ENCODE results near the gene AGPAT3.

DNA sequence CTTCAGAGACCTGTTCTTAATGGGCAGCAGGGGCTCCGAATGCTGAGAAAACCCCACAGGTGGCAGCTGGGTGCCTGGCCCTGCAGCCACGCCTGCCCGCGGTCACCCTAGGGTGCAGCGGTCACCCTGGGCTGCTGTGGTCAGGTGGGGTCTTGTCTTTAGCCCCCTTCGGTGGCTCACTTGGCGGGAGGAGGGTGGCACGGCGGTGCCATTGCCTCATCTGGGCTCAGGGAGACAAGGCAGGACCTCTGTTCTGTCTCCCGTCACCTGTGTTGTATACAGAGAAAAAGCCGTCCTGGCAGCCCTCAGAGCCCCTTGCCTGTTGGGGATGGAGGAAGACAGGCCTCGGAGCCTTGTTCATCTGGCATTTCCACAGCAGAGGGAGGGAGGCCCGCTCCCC is 77.6 kb downstream of the AGPAT3 start:
- TF ChIP-seq, protein P1, sequence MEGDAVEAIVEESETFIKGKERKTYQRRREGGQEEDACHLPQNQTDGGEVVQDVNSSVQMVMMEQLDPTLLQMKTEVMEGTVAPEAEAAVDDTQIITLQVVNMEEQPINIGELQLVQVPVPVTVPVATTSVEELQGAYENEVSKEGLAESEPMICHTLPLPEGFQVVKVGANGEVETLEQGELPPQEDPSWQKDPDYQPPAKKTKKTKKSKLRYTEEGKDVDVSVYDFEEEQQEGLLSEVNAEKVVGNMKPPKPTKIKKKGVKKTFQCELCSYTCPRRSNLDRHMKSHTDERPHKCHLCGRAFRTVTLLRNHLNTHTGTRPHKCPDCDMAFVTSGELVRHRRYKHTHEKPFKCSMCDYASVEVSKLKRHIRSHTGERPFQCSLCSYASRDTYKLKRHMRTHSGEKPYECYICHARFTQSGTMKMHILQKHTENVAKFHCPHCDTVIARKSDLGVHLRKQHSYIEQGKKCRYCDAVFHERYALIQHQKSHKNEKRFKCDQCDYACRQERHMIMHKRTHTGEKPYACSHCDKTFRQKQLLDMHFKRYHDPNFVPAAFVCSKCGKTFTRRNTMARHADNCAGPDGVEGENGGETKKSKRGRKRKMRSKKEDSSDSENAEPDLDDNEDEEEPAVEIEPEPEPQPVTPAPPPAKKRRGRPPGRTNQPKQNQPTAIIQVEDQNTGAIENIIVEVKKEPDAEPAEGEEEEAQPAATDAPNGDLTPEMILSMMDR (IDR thresholded peaks at IDR 0.05): no peak
- TF ChIP-seq ZFX (IDR thresholded peaks at IDR 0.05; ENCODE audit: borderline replicate concordance): no peak
